Nephron (organoid): ENCODE measurements around the gene SCML2.
A peak's percentile ranks its signal among the peaks of the same experiment; 100 is the strongest.

Experiments used
- H3K27ac Mint-ChIP-seq, 3 experiments: 2 replicates each; pipeline ENCODE4 v1.8.0; 2020; ENCODE audit warnings: mixed read lengths in 3 of 3, mild to moderate bottlenecking in 2 of 3, moderate library complexity in 1 of 3
- H3K27me3 Mint-ChIP-seq: 2 replicates; pipeline ENCODE4 v1.8.0; 2021; ENCODE audit warnings: low read depth, mild to moderate bottlenecking, moderate library complexity, mixed read lengths
- H3K36me3 Mint-ChIP-seq: 2 replicates; pipeline ENCODE4 v1.8.0; 2020; ENCODE audit warnings: low read depth, mixed read lengths
- H3K4me1 Mint-ChIP-seq: 2 replicates; pipeline ENCODE4 v1.8.0; 2020; ENCODE audit warnings: mixed read lengths
- H3K4me3 Mint-ChIP-seq, 3 experiments: 2 replicates each; pipeline ENCODE4 v1.8.0; 2020; ENCODE audit warnings: mild to moderate bottlenecking in 3 of 3, mixed read lengths in 3 of 3, moderate library complexity in 2 of 3
- H3K9me3 Mint-ChIP-seq: 2 replicates; pipeline ENCODE4 v1.8.0; 2020; ENCODE audit warnings: mixed read lengths
- CTCF ChIP-seq, 3 experiments: fragments of 200-600 bp; sonication (generic); IDR thresholded peaks; one replicate each; pipeline ENCODE4 v1.5.0; 2021; ENCODE audit warnings: antibody characterized with exemption in 3 of 3; ENCODE audit not compliant: unreplicated experiment in 3 of 3

Gene SCML2

GRCh38 chrX:18288716-18289115, 65.8 kb downstream of the SCML2 start:
- Mint-ChIP-seq H3K27ac (peak overlapping the region in 2 of 3 experiments; percentile 18 to 82), H3K27me3 (no peaks in the 10 kb centered on the region), H3K4me1 (peaks cover 13% of the 10 kb centered on the region), H3K4me3 (peak overlapping the region in 1 of 3 experiments; percentile 43), H3K9me3 (peaks cover 10% of the 10 kb centered on the region), H3K36me3 (no peaks in the 10 kb centered on the region)
- no peak for TF ChIP-seq CTCF (IDR thresholded peaks at IDR 0.05; ENCODE audit: unreplicated experiment in 3 of 3)

- Mint-ChIP-seq H3K9me3 (peaks cover 24% of the 10 kb centered on the region), H3K27me3 (no peaks in the 10 kb centered on the region), H3K27ac (peak overlapping the region in 1 of 3 experiments; percentile 18), H3K36me3 (peaks cover 16% of the 10 kb centered on the region), H3K4me3 (peak overlapping the region in 2 of 3 experiments; percentile 18 to 63), H3K4me1 (peaks cover 13% of the 10 kb centered on the region)
- no peak for TF ChIP-seq CTCF (IDR thresholded peaks at IDR 0.05; ENCODE audit: unreplicated experiment in 3 of 3)
Measured at GRCh38 chrX:18286322-18286831, 68.1 kb downstream of the SCML2 start.

DNA sequence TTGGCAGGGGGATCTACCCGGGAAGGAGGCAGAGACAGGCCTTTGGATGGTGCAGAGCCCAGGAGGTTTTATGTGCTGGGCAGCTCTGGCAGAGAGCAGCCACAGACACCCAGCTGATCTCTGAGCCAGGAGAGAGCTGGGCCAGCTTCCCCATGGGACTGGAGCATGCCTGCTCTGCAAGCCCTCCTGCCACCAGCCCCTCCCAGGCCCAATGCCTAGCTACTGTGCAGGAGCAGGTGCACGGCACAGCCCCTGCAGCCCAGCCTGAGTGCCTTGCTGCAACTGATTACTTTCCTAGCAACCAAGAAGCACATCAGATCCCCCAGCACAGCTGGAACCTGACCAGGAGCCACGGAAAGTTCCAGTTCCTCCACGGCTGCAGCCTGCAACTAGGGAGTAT, 76.0 kb downstream of the SCML2 start:
- no peak overlapping the region for H3K27ac Mint-ChIP-seq
- H3K36me3 Mint-ChIP-seq, result peaks cover 54% of the 10 kb centered on the region
- no peak overlapping the region for H3K4me3 Mint-ChIP-seq
- no peaks in the 10 kb centered on the region for H3K27me3 Mint-ChIP-seq
- TF ChIP-seq CTCF (IDR thresholded peaks at IDR 0.05; ENCODE audit: unreplicated experiment in 3 of 3), result no peak
- peaks cover 65% of the 10 kb centered on the region for H3K9me3 Mint-ChIP-seq
- H3K4me1 Mint-ChIP-seq, result no peaks in the 10 kb centered on the region

- no peak for TF ChIP-seq CTCF (IDR thresholded peaks at IDR 0.05; ENCODE audit: unreplicated experiment in 3 of 3)
- Mint-ChIP-seq H3K27ac (no peak overlapping the region), H3K4me1 (no peaks in the 10 kb centered on the region), H3K36me3 (peaks cover 21% of the 10 kb centered on the region), H3K4me3 (no peak overlapping the region), H3K9me3 (peaks cover 36% of the 10 kb centered on the region), H3K27me3 (no peaks in the 10 kb centered on the region)
Measured at GRCh38 chrX:18272222-18272621, 82.3 kb downstream of the SCML2 start.

DNA sequence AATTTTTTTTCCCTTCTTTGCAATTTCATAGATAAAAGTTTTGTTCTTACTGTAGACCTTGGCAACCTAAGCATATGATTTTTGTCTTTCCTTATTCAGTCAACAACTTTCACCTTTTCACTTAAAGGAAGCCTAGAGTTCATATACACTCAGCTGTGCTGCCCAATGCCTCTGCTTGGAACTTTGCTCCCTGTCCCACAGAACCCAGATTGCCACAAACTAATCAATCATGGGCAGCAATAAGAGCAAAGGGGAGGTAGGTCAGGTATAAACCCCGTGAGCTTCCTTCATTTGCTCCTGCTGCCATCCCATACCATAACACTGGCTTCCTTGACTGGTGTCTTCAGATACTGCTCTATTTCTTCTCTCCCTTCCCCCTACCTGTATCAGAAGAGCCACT, 82.8 kb downstream of the SCML2 start:
- Mint-ChIP-seq H3K27me3 (no peaks in the 10 kb centered on the region), H3K4me1 (no peaks in the 10 kb centered on the region), H3K27ac (no peak overlapping the region), H3K9me3 (peaks cover 36% of the 10 kb centered on the region), H3K4me3 (no peak overlapping the region), H3K36me3 (peaks cover 20% of the 10 kb centered on the region)
- no peak for TF ChIP-seq CTCF (IDR thresholded peaks at IDR 0.05; ENCODE audit: unreplicated experiment in 3 of 3)

GRCh38 chrX:18271309-18271708, 83.2 kb downstream of the SCML2 start:
- Mint-ChIP-seq H3K36me3 (peaks cover 16% of the 10 kb centered on the region), H3K4me1 (no peaks in the 10 kb centered on the region), H3K9me3 (peaks cover 32% of the 10 kb centered on the region), H3K27me3 (no peaks in the 10 kb centered on the region), H3K27ac (no peak overlapping the region), H3K4me3 (no peak overlapping the region)
- no peak for TF ChIP-seq CTCF (IDR thresholded peaks at IDR 0.05; ENCODE audit: unreplicated experiment in 3 of 3)
